ENCODE measurements around the gene S100A2. TPM values are rescaled to one million over a fixed set of nuclear protein-coding genes. Genes with fewer than 3 reads are reported as not detected.

Gene S100A2
- total and polyA plus RNA-seq, 2 of the 8 experiments (the other 6 are each of a cell fraction or from before 2014, with no cell fraction given): 0.86 TPM; not detected in 1

DNA sequence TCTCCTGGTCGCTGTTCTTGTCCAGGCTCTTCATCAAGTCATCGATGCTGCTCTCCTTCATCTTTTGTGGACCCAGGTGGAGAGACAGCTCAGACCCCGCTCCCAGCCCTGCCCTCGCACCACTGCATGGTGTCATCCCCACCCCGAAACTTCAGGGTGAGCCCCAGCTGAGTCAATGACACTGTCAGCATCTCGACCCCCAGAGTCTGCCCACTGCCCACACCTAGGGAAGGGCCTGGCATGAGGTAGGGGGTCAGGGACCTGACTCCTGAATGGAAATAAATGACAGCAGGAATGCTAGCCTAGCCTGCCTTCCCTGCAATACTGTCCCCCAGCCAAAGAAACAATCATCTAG, 28.3 kb downstream of the S100A2 start:
- WGBS, 2 experiments (ENCODE audit: extremely low coverage in 1 of 2, insufficient coverage in 1 of 2, insufficient read length in 1 of 2, insufficient replicate concordance in 2 of 2, low coverage in 1 of 2, low lambda C conversion rate in 2 of 2, missing lambda C conversion rate in 1 of 2): 98% methylated on average over 6 of the region's 6 CpGs; no CpG with 5 or more reads in 1 of the 2 experiments
- Histone ChIP-seq H4K91ac (replicated peaks; ENCODE audit: insufficient read length, low read length) (peak overlapping the region; percentile 92), H2BK5ac (ENCODE audit: low read depth, low read length) (no peak overlapping the region), H3K23ac (ENCODE audit: insufficient read length) (no peak overlapping the region), H3K18ac (ENCODE audit: extremely low read depth, low read length) (no peak overlapping the region), H3K9me3 (ENCODE audit: insufficient read depth in 2 of 2, low read depth in 1 of 2, low read length in 1 of 2) (no peaks in the 10 kb centered on the region), H3K27ac (ENCODE audit: low read depth, low read length) (no peak overlapping the region), H4K5ac (ENCODE audit: insufficient read length, low read depth, low read length) (no peak overlapping the region), H3K4me3 (ENCODE audit: extremely low read depth in 1 of 4, insufficient read depth in 2 of 4, low read depth in 3 of 4, low read length in 4 of 4) (no peak overlapping the region), H3K27me3 (replicated peaks in 1 of 4; ENCODE audit: control insufficient read depth in 3 of 4, extremely low read depth in 1 of 4, insufficient read depth in 3 of 4, low read length in 3 of 4) (peaks cover 0 to 19% (median 6%) of the 10 kb centered on the region in 4 experiments; a peak in 5 of 7 replicates), H2BK20ac (ENCODE audit: low read length) (peak overlapping the region; percentile 90; the same call in 1 of the 2 replicates), H2BK12ac (ENCODE audit: low read depth, low read length) (peak overlapping the region; percentile 96; the same call in 1 of the 2 replicates), H2AK5ac (ENCODE audit: low read depth, low read length) (0 out of 2 replicates have a peak overlapping the region, but pooled peaks have one; percentile 6), H2BK15ac (ENCODE audit: low read length) (no peak overlapping the region; the same call in 1 of the 2 replicates), H3K79me2 (ENCODE audit: control insufficient read depth in 1 of 2, insufficient read depth in 2 of 2, low read length in 2 of 2) (no peaks in the 10 kb centered on the region), H3K9ac (replicated peaks in 1 of 4; ENCODE audit: extremely low read depth in 1 of 4, low read depth in 3 of 4, low read length in 3 of 4) (no peak overlapping the region), H4K20me1 (replicated peaks in 1 of 2; ENCODE audit: control insufficient read depth in 1 of 2, insufficient read depth in 2 of 2, low read length in 2 of 2) (no peaks in the 10 kb centered on the region), H3K4me1 (replicated peaks in 1 of 4; ENCODE audit: control insufficient read depth in 3 of 4, insufficient read depth in 4 of 4, low read length in 3 of 4) (peaks cover 12 to 36% (median 23%) of the 10 kb centered on the region in 4 experiments), H2AFZ (ENCODE audit: low read length) (no peak overlapping the region), H3K4ac (replicated peaks; ENCODE audit: insufficient read length, low read depth, low read length) (no peak overlapping the region), H3K79me1 (ENCODE audit: low read depth, low read length) (no peaks in the 10 kb centered on the region), H3K56ac (replicated peaks; ENCODE audit: insufficient read length, low read depth, low read length) (no peak overlapping the region), H3K14ac (ENCODE audit: insufficient read length) (no peak overlapping the region), H4K8ac (ENCODE audit: extremely low read depth, insufficient read depth, low read length) (no peak overlapping the region), H3K23me2 (ENCODE audit: low read depth, low read length) (peaks cover 2% of the 10 kb centered on the region), H2BK120ac (replicated peaks; ENCODE audit: low read depth, low read length) (no peak overlapping the region), H3K36me3 (ENCODE audit: control insufficient read depth in 2 of 4, insufficient read depth in 4 of 4, low read length in 3 of 4) (no peaks in the 10 kb centered on the region), H3K4me2 (ENCODE audit: insufficient read depth in 1 of 2, low read depth in 2 of 2, low read length in 2 of 2) (no peak overlapping the region)
- CTCF ChIA-PET (ENCODE audit: partially characterized antibody): interaction anchor here (0.6 to 10.2 kb wide), 5 partner anchors 11 to 78 kb away, joined by 3 to 165 read pairs (median 30); partner anchors contain the start of genes S100A14, S100A16, S100A3 and S100A4
- POLR2A ChIA-PET (ENCODE audit: partially characterized antibody): interaction anchor here (1.1 kb wide), 1 partner anchor 90 kb away, joined by 5 read pairs; the partner anchor contains the start of gene S100A13
- DNase-seq (ENCODE audit: low read depth in 1 of 2, low spot score in 2 of 2) (no peak), FAIRE-seq (no peak)
- TF ChIP-seq POLR2AphosphoS5 (IDR thresholded peaks at IDR 0.05; ENCODE audit: low read depth, low read length) (no peak), CHD1 (IDR thresholded peaks at IDR 0.05; ENCODE audit: low read depth, low read length) (no peak), CBX8 (IDR thresholded peaks at IDR 0.05; ENCODE audit: borderline replicate concordance, low read depth, low read length) (no peak), NRF1 (IDR thresholded peaks at IDR 0.05; ENCODE audit: low read depth, low read length) (no peak), CTBP2 (IDR thresholded peaks at IDR 0.05; ENCODE audit: borderline replicate concordance, insufficient read depth, insufficient read length, low read length) (no peak), BRCA1 (IDR thresholded peaks at IDR 0.05; ENCODE audit: low read depth, low read length) (no peak), SIRT6 (IDR thresholded peaks at IDR 0.05; ENCODE audit: low read length) (no peak), BACH1 (IDR thresholded peaks at IDR 0.05; ENCODE audit: low read length) (no peak), EGR1 (IDR thresholded peaks at IDR 0.05; ENCODE audit: borderline replicate concordance, low read depth, low read length) (no peak), RAD21 (IDR thresholded peaks at IDR 0.05 in 1 of 2, conservative IDR thresholded peaks at IDR 0.05 in 1 of 2; ENCODE audit: low read depth in 2 of 2, low read length in 2 of 2) (no peak)
- TF ChIP-seq, protein P1, sequence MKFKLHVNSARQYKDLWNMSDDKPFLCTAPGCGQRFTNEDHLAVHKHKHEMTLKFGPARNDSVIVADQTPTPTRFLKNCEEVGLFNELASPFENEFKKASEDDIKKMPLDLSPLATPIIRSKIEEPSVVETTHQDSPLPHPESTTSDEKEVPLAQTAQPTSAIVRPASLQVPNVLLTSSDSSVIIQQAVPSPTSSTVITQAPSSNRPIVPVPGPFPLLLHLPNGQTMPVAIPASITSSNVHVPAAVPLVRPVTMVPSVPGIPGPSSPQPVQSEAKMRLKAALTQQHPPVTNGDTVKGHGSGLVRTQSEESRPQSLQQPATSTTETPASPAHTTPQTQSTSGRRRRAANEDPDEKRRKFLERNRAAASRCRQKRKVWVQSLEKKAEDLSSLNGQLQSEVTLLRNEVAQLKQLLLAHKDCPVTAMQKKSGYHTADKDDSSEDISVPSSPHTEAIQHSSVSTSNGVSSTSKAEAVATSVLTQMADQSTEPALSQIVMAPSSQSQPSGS (IDR thresholded peaks at IDR 0.05; ENCODE audit: low read length): no peak
- TF ChIP-seq, protein P2, sequence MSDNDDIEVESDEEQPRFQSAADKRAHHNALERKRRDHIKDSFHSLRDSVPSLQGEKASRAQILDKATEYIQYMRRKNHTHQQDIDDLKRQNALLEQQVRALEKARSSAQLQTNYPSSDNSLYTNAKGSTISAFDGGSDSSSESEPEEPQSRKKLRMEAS (IDR thresholded peaks at IDR 0.05): no peak
